Measurements from ENCODE around the gene HDLBP.

HDLBP gene

GRCh38 chr2:241249654-241250053, 65.8 kb downstream of the HDLBP start:
- DNase-seq, result no peak

- no peak for DNase-seq
These were observed 66.6 kb downstream of the HDLBP start for GRCh38 chr2:241248897-241249296.

- no peak for DNase-seq
These were observed 67.2 kb downstream of the HDLBP start for GRCh38 chr2:241248289-241248688.

GRCh38 chr2:241244368-241244767, 71.1 kb downstream of the HDLBP start:
- no peak for DNase-seq

- DNase-seq, result no peak
These were observed 73.2 kb downstream of the HDLBP start for GRCh38 chr2:241242306-241242705.

- DNase-seq, result no peak
These were observed 73.8 kb downstream of the HDLBP start for GRCh38 chr2:241241669-241242068.

- no peak for DNase-seq
These were observed 75.0 kb downstream of the HDLBP start for GRCh38 chr2:241240320-241241004.

- no peak for DNase-seq
These were observed 75.8 kb downstream of the HDLBP start for GRCh38 chr2:241239552-241240202.

GRCh38 chr2:241238693-241239198, 76.7 kb downstream of the HDLBP start:
- no peak for DNase-seq

GRCh38 chr2:241237949-241238371, 77.5 kb downstream of the HDLBP start:
- DNase-seq, result no peak

- DNase-seq, result no peak
These were observed 78.4 kb downstream of the HDLBP start for GRCh38 chr2:241237047-241237446.

- no peak for DNase-seq
These were observed 79.4 kb downstream of the HDLBP start for GRCh38 chr2:241235859-241236593.

GRCh38 chr2:241234962-241235740, 80.3 kb downstream of the HDLBP start:
- DNase-seq, result no peak

GRCh38 chr2:241234066-241234790, 81.2 kb downstream of the HDLBP start:
- DNase-seq, result no peak

GRCh38 chr2:241232736-241233575, 82.5 kb downstream of the HDLBP start:
- no peak for DNase-seq

GRCh38 chr2:241230435-241230834, 85.0 kb downstream of the HDLBP start:
- no peak for DNase-seq

- DNase-seq, result no peak
These were observed 85.7 kb downstream of the HDLBP start for GRCh38 chr2:241229563-241230401.

GRCh38 chr2:241228860-241229516, 86.5 kb downstream of the HDLBP start:
- no peak for DNase-seq

- no peak for DNase-seq
These were observed 87.2 kb downstream of the HDLBP start for GRCh38 chr2:241228081-241228859.
